H1 (cell line): ENCODE results near the gene TP73. TPM values are rescaled to one million over a fixed set of nuclear protein-coding genes. Genes with fewer than 3 reads are reported as not detected.

Experiments used
- BACH1 ChIP-seq: IDR thresholded peaks from 2 replicates; pipeline ENCODE4 v1.6.1; 2012; ENCODE audit warnings: low read length, improper control_type of control experiment
- CBX5 ChIP-seq: fragments of 300-800, 300-1000 bp; sonication (generic); IDR thresholded peaks from 2 replicates; pipeline ENCODE4 v1.7.1; 2016; ENCODE audit warnings: antibody characterized with exemption, low read length, low read depth
- CREB1 ChIP-seq: IDR thresholded peaks from 2 replicates; pipeline ENCODE4 v1.6.1; 2012; ENCODE audit warnings: inconsistent platforms
- HDAC2 ChIP-seq, 2 experiments: fragments of 300-600 bp in 1 of 2; sonication (generic) in 1 of 2; IDR thresholded peaks; 2 replicates each; pipeline ENCODE4 v1.6.1; 2011 to 2012; ENCODE audit warnings: low read depth in 2 of 2, low read length in 2 of 2, mild to moderate bottlenecking in 2 of 2, moderate library complexity in 2 of 2, borderline replicate concordance in 1 of 2, inconsistent platforms in 1 of 2
- RAD21 ChIP-seq, 2 experiments: IDR thresholded peaks in 1 of 2; conservative IDR thresholded peaks in 1 of 2; 2 replicates each; pipeline ENCODE4 v1.6.1; 2011; ENCODE audit warnings: low read depth in 2 of 2, low read length in 2 of 2, improper control_type of control experiment in 1 of 2, inconsistent platforms in 1 of 2, mild to moderate bottlenecking in 1 of 2, moderate library complexity in 1 of 2
- RFX5 ChIP-seq: IDR thresholded peaks from 2 replicates; pipeline ENCODE4 v1.6.1; 2011; ENCODE audit warnings: low read depth, low read length, improper control_type of control experiment, borderline replicate concordance
- RXRA ChIP-seq: IDR thresholded peaks from 2 replicates; pipeline ENCODE4 v1.6.1; 2011; ENCODE audit warnings: low read depth, mild to moderate bottlenecking, low read length, moderate library complexity; ENCODE audit not compliant: insufficient read depth
- SP1 ChIP-seq: IDR thresholded peaks from 2 replicates; pipeline ENCODE4 v1.6.1; 2011; ENCODE audit warnings: low read depth, low read length
- TCF12 ChIP-seq: IDR thresholded peaks from 2 replicates; pipeline ENCODE4 v1.6.1; 2011; ENCODE audit warnings: low read depth, mild to moderate bottlenecking, low read length
- TEAD4 ChIP-seq: IDR thresholded peaks from 2 replicates; pipeline ENCODE4 v1.6.1; 2012; ENCODE audit warnings: low read depth, low read length, inconsistent platforms, mixed read lengths
- polyA plus RNA-seq, 7 experiments: library from polyadenylated mRNA; depleted of rRNA in 3 of 7; stranded (reverse) in 5 of 7; unstranded in 2 of 7; fragments of >200 nt in 5 of 7; fragments of 200-250 nt in 2 of 7; gene quantifications; 1 replicate in 5 of 7; 2 replicates in 1 of 7; 4 replicates in 1 of 7; pipeline versions ENCODE4 v1.2.1 to v1.2.3, GENCODE V29; 2011 to 2013; ENCODE audit warnings: missing spikeins in 2 of 7, mixed read lengths in 2 of 7
- total RNA-seq: library from RNA; stranded (reverse); fragmentation: NEBNext Ultra II Directional; extraction: Animal tissue kit (Norgen Biotek cat#: 25700); gene quantifications from 2 replicates; pipeline ENCODE4 v1.2.1, GENCODE V29; 2021
- TF ChIP-seq, protein P1 (sequence below): IDR thresholded peaks from 2 replicates; pipeline ENCODE4 v1.6.1; 2012; ENCODE audit warnings: inconsistent platforms

Gene TP73
- total and polyA plus RNA-seq, 2 of the 8 experiments (the other 6 are each of a cell fraction or from before 2014, with no cell fraction given): 2.6 to 3.1 TPM

- TF ChIP-seq TEAD4 (peak; percentile 2; the same call in 1 of the 2 replicates), CBX5 (no peak), RFX5 (no peak), RAD21 (IDR thresholded peaks at IDR 0.05 in 1 of 2, conservative IDR thresholded peaks at IDR 0.05 in 1 of 2; ENCODE audit: low read depth in 2 of 2, low read length in 2 of 2) (peak; percentile 21 to 42; a peak in 2 of 4 replicates), HDAC2 (IDR thresholded peaks at IDR 0.05; ENCODE audit: borderline replicate concordance in 1 of 2, low read depth in 2 of 2, low read length in 2 of 2) (no peak), TCF12 (no peak), BACH1 (no peak), RXRA (no peak), SP1 (no peak), CREB1 (peak; percentile 30; the same call in 1 of the 2 replicates)
- TF ChIP-seq, protein P1, sequence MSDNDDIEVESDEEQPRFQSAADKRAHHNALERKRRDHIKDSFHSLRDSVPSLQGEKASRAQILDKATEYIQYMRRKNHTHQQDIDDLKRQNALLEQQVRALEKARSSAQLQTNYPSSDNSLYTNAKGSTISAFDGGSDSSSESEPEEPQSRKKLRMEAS: peak; percentile 38; the same call in 1 of the 2 replicates
These were observed 26.2 kb downstream of the TP73 start (continued) for GRCh38 chr1:3678361-3679097.
